Vagina (tissue), 2 donors: ENCODE results near the gene PREP. TPM values are rescaled to one million over a fixed set of nuclear protein-coding genes. Genes with fewer than 3 reads are reported as not detected.
"Not testable (repeated sequence)": the region's sequence is repeated elsewhere in the genome, so short reads cannot be mapped to it uniquely, and the experiment has no call there.

Experiments
- DNase-seq, 2 donors: peaks; one replicate each; pipeline ENCODE4 v3.0.0-alpha.2; 2017; ENCODE audit errors: extremely low spot score in 2 of 2
- H3K27ac ChIP-seq: fragments of 200-600 bp; sonication (generic); one replicate; pipeline ENCODE4 v1.5.1; 2019
- H3K27me3 ChIP-seq: fragments of 200-600 bp; sonication (generic); one replicate; pipeline ENCODE4 v1.5.1; 2019
- H3K36me3 ChIP-seq, 2 donors: fragments of 200-600 bp; sonication (generic); one replicate each; pipeline ENCODE4 v1.5.1; 2017 to 2019
- H3K4me1 ChIP-seq: fragments of 200-600 bp; sonication (generic); one replicate; pipeline ENCODE4 v1.5.1; 2019
- H3K4me3 ChIP-seq, 2 donors: fragments of 200-600 bp; sonication (generic); 1 replicate in 1 of 2; 2 replicates in 1 of 2; pipeline ENCODE4 v1.5.1; 2016 to 2019
- H3K9me3 ChIP-seq: fragments of 200-600 bp; sonication (generic); one replicate; pipeline ENCODE4 v1.5.1; 2019
- POLR2AphosphoS5 ChIP-seq, 2 donors: sonication (generic); formaldehyde crosslinking; IDR thresholded peaks; one replicate each; pipeline ENCODE4 v1.9.0; 2017; ENCODE audit warnings: antibody characterized with exemption in 2 of 2, mild to moderate bottlenecking in 2 of 2, low read depth in 1 of 2; ENCODE audit not compliant: insufficient read depth in 1 of 2
- intact Hi-C: fragments of 100-400 bp; cut with DNase I; formaldehyde crosslinking; loops from one replicate; pipeline ENCODE4 v1.15.1; 2023
- total RNA-seq: library from RNA; depleted of rRNA; stranded (reverse); fragments of >200 nt; gene quantifications from one replicate; pipeline ENCODE4 v1.2.3, GENCODE V29; 2016

PREP gene
- total RNA-seq, 1 donor from 2014 or later: 19.2 TPM

DNA sequence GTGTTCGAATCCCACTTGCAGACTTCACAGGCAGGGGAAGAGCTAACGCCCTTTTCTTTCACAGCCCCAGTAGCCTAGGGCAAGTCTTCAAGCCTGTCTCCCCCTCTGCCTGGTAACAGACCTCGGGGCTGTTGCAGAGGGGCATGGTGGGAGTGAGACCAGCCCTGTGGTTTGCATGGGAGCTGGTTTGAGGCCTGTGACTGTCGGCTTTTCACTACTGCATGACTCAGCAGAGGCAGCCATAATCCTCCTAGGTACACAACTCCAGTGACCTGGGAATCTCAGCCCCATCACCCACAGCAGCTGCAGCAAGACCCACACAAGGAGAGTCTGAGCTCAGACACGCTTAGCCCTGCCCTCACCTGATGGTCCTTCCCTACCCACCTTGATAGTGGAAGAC is 167.7 kb downstream of the PREP start:
- TF ChIP-seq POLR2AphosphoS5 (IDR thresholded peaks at IDR 0.05; ENCODE audit: insufficient read depth in 1 of 2, low read depth in 1 of 2): no peak

DNA sequence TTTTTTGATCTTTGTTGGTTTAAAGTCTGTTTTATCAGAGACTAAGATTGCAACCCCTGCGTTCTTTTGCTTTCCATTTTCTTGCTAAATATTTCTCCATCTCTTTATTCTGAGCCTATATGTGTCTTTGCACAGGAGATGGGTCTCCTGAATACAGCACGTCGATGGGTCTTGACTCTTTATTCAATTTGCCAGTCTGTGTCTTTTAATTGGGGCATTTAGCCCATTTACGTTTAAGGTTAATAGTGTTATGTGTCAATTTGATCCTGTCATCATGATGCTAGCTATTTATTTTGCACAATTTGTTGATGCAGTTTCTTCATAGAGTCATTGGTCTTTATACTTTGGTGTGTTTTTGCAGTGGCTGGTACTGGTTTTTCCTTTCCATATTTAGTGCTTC is 171.1 kb downstream of the PREP start:
- H3K27me3 ChIP-seq, H3K27ac ChIP-seq, DNase-seq, H3K4me3 ChIP-seq, H3K36me3 ChIP-seq, H3K4me1 ChIP-seq, intact Hi-C loops, H3K9me3 ChIP-seq: not testable (repeated sequence)

More for the DNA sequence above, 167.7 kb downstream of the PREP start:
- Histone ChIP-seq H3K9me3 (no peaks in the 10 kb centered on the region), H3K27ac (no peak overlapping the region), H3K36me3 (no peaks in the 10 kb centered on the region), H3K4me1 (no peaks in the 10 kb centered on the region), H3K27me3 (no peaks in the 10 kb centered on the region), H3K4me3 (no peak overlapping the region)
- intact Hi-C loops: no loop called here
- no peak for DNase-seq

Other genes with a start within 250 kb of the PREP start
- not detected for gene POPDC3, start 223.1 kb downstream of the PREP start, total RNA-seq